ENCODE measurements around the gene GRID2.
"Not testable (repeated sequence)": the region's sequence is repeated elsewhere in the genome, so short reads cannot be mapped to it uniquely, and the experiment has no call there.

GRID2 gene

GRCh38 chr4:92445127-92445526, 141.4 kb downstream of the GRID2 start:
- TF ChIP-seq ZFX (IDR thresholded peaks at IDR 0.05) (no peak), CTCF (conservative IDR thresholded peaks at IDR 0.05) (no peak)
- no peak overlapping the region for H3K27ac ChIP-seq

DNA sequence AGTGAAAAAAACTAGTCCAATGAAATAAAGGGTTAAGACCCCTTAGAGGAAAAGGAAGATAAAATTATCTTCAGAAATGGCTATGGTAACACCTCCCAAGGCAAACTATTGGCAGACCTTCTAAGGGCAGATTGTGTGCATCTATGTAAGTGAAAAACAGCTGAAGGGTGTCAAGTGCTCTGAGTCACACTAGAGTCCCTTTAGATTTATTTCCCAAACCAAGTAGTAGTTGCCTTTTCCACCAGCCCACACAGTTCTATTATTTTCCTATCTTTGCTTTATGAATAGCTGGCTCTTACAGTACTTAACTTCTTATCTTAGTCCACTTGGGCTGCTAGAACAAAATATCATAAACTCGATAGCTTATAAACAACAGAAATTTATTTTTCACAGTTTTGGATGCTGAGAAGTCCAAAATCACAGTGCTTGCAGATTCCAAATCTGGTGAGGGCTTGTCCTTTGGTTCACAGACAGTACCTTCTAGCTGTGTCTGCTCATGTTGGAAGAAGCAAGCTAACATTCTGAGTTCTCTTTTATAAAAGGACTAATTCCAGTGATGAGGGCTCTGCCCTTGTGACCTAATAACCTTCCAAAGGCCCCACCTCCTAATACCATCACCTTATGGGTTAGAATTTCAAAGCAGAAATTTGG, 143.6 kb downstream of the GRID2 start:
- TF ChIP-seq ZFX (IDR thresholded peaks at IDR 0.05) = no peak
- TF ChIP-seq CTCF (conservative IDR thresholded peaks at IDR 0.05) = no peak
- H3K27ac ChIP-seq = no peak overlapping the region

DNA sequence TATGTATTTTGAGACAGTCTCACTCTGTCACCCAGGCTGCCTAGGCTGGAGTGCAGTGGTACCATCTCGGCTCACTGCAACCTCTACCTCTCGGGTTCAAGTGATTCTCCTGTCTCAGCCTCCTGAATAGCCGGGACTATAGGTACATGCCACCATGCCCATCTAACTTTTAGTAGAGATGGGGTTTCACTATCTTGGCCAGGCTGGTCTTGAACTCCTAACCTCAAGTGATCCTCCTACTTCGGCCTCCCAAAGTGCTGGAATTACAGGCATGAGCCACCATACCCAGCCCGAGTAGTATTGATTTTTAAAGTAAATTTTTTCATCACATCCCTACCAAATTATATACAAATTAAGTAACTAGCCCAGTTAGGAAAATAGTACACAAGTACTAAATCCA, 144.4 kb downstream of the GRID2 start:
- H3K27ac ChIP-seq = not testable (repeated sequence)

DNA sequence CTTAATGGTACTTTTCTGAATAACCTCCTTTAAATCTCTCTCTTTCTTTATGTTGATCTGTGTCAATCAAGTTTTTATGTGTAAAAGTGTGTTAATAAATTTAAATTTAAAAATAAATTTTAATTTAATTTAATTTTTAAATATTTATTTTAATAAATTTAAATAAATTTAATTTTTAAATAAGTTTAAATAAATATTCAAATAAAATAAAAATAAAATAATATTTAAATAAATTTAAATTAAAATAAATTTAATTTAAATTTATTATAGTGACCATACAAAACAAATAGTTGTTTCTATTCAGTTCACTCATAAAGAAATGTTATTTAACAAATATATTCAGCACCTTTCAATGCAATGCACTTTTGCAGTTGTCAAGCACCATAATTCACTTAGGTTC, 146.9 kb downstream of the GRID2 start:
- no peak overlapping the region for H3K27ac ChIP-seq
- TF ChIP-seq ZFX (IDR thresholded peaks at IDR 0.05) (no peak), CTCF (conservative IDR thresholded peaks at IDR 0.05) (no peak)

GRCh38 chr4:92451782-92452181, 148.0 kb downstream of the GRID2 start:
- H3K27ac ChIP-seq = no peak overlapping the region
- TF ChIP-seq CTCF (conservative IDR thresholded peaks at IDR 0.05) (no peak), ZFX (IDR thresholded peaks at IDR 0.05) (no peak)

- H3K27ac ChIP-seq = not testable (repeated sequence)
Measured at GRCh38 chr4:92452383-92452782, 148.6 kb downstream of the GRID2 start.

DNA sequence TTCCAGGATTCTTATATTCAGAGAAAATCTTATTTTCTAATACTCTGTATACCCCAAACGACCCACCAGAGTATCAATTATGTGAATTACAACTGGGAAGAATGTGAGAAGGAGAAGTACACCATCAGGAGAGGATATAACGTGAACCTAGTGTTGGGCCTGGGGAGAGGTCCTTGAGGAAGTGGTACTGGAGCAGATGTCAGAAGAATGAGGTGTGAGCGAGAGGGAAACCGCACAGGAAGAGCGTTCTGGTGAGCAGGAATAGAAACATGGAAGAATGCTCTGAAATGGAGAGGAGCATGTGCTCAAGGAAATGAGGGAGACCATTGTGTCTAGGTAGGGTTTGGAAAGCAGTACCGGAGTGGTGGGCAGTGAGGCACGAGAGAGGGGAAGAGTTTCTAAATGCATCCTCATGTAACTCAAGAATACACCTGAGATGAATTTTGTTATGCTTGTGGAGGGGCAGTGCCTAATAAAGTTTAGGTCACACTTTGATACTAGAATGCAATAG, 151.6 kb downstream of the GRID2 start:
- TF ChIP-seq ZFX (IDR thresholded peaks at IDR 0.05) (no peak), CTCF (conservative IDR thresholded peaks at IDR 0.05) (no peak)
- no peak overlapping the region for H3K27ac ChIP-seq

DNA sequence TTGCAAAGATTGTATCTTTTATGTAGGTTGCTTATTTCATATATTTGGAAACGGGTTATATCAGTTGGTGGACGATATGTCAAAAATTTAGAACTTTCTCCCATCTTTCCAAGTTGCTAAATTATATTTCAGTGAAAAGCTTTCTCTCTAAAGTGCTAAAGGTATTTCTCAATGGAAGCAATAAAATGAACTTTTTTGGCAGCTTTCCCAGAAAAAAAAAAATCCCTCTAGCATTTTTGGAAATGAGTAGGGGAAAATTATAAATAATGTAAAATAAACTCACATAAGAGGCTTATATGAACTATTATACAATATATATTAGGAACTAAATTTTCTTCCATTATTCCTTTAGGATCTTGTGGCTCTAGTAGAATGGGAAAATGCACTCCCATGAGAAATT, 152.2 kb downstream of the GRID2 start:
- TF ChIP-seq ZFX (IDR thresholded peaks at IDR 0.05) (no peak), CTCF (conservative IDR thresholded peaks at IDR 0.05) (no peak)
- H3K27ac ChIP-seq = no peak overlapping the region
